SU-DHL-6 (cell line): ENCODE measurements around the gene IFNGR2.

Source experiments
- H2AFZ ChIP-seq: fragments of 200-600 bp; sonication (generic); 2 replicates; pipeline ENCODE4 v1.6.1; 2014; ENCODE audit warnings: low read depth, mild to moderate bottlenecking, moderate library complexity, mixed read lengths, antibody characterized with exemption, low read length; ENCODE audit not compliant: severe bottlenecking
- H3F3A ChIP-seq: fragments of 200-600 bp; shearing (Covaris generic); 2 replicates; pipeline ENCODE4 v1.6.0; 2016; ENCODE audit warnings: antibody characterized with exemption, mild to moderate bottlenecking; ENCODE audit not compliant: insufficient read depth
- H3K27ac ChIP-seq: fragments of 200-600 bp; sonication (generic); 2 replicates; pipeline ENCODE4 v1.5.1; 2016; ENCODE audit warnings: low read depth, mild to moderate bottlenecking, low read length, moderate library complexity, mixed read lengths
- H3K27me3 ChIP-seq: fragments of 200-600 bp; sonication (generic), shearing (Covaris generic); 2 replicates; pipeline ENCODE4 v1.6.0; 2014; ENCODE audit warnings: mild to moderate bottlenecking, low read length
- H3K36me3 ChIP-seq: fragments of 200-600 bp; sonication (generic); 2 replicates; pipeline ENCODE4 v1.6.1; 2014; ENCODE audit warnings: mild to moderate bottlenecking, low read length, mixed read lengths
- H3K4me2 ChIP-seq: fragments of 300-600, 200-600 bp; shearing (Covaris generic), sonication (generic); 2 replicates; pipeline ENCODE4 v1.6.0; 2014; ENCODE audit warnings: low read length, low read depth, mild to moderate bottlenecking; ENCODE audit not compliant: poor library complexity, severe bottlenecking
- H3K4me3 ChIP-seq: fragments of 200-600 bp; sonication (generic); 2 replicates; pipeline ENCODE4 v1.5.1; 2014; ENCODE audit warnings: antibody characterized with exemption, low read length, mild to moderate bottlenecking, mixed read lengths; ENCODE audit not compliant: insufficient read depth, poor library complexity, severe bottlenecking
- H3K79me2 ChIP-seq: fragments of 200-600 bp; sonication (generic); 2 replicates; pipeline ENCODE4 v1.6.1; 2014; ENCODE audit warnings: mild to moderate bottlenecking, low read length, moderate library complexity; ENCODE audit not compliant: insufficient read depth
- H3K9ac ChIP-seq: fragments of 200-600 bp; sonication (generic); 2 replicates; pipeline ENCODE4 v1.7.0; 2014; ENCODE audit warnings: mild to moderate bottlenecking, low read length
- H3K9me2 ChIP-seq: fragments of 200-600 bp; sonication (generic); replicated peaks from 2 replicates; pipeline ENCODE4 v1.6.1; 2014; ENCODE audit warnings: low read length; ENCODE audit not compliant: insufficient read depth
- H3K9me3 ChIP-seq: fragments of 200-600 bp; sonication (generic); 2 replicates; pipeline ENCODE4 v1.6.1; 2014; ENCODE audit warnings: low read length, mixed read lengths; ENCODE audit not compliant: insufficient read depth
- H4K20me1 ChIP-seq: fragments of 200-600 bp; sonication (generic); 2 replicates; pipeline ENCODE4 v1.6.1; 2014; ENCODE audit warnings: low read depth, mild to moderate bottlenecking, antibody characterized with exemption, low read length, moderate library complexity, mixed read lengths
- CTCF ChIP-seq: fragments of 200-600 bp; sonication (generic); IDR thresholded peaks from one replicate; pipeline ENCODE4 v1.5.1; 2017; ENCODE audit warnings: antibody characterized with exemption, mild to moderate bottlenecking, low read length, moderate library complexity; ENCODE audit not compliant: insufficient read depth, poor library complexity, severe bottlenecking
- EZH2phosphoT487 ChIP-seq: fragments of 200-600 bp; sonication (generic), shearing (Covaris generic); conservative IDR thresholded peaks from 2 replicates; pipeline ENCODE4 v1.6.1; 2018; ENCODE audit warnings: mild to moderate bottlenecking, antibody characterized with exemption, low read length, moderate library complexity, mixed read lengths

IFNGR2 gene

GRCh38 chr21:33470701-33471100 is 67.5 kb downstream of the IFNGR2 start:
- Histone ChIP-seq H3K9me3 (no peaks in the 10 kb centered on the region), H2AFZ (no peak overlapping the region), H3F3A (0 out of 2 replicates have a peak, but pooled peaks cover 4% of the 10 kb centered on the region), H3K27ac (no peak overlapping the region), H3K36me3 (peaks cover 9% of the 10 kb centered on the region; the same call in 1 of the 2 replicates), H3K9ac (no peak overlapping the region), H4K20me1 (no peaks in the 10 kb centered on the region; the same call in 1 of the 2 replicates), H3K27me3 (no peaks in the 10 kb centered on the region), H3K79me2 (peaks cover 47% of the 10 kb centered on the region), H3K4me3 (no peak overlapping the region), H3K4me2 (no peak overlapping the region), H3K9me2 (no peaks in the 10 kb centered on the region)
- no peak for TF ChIP-seq CTCF
- no peak for TF ChIP-seq EZH2phosphoT487

- H3K9ac ChIP-seq: no peak overlapping the region
- H3F3A ChIP-seq: 0 out of 2 replicates have a peak, but pooled peaks cover 2% of the 10 kb centered on the region
- peaks cover 66% of the 10 kb centered on the region for H3K79me2 ChIP-seq
- no peaks in the 10 kb centered on the region for H3K9me3 ChIP-seq
- H3K27me3 ChIP-seq: no peaks in the 10 kb centered on the region
- 0 out of 2 replicates have a peak, but pooled peaks cover 3% of the 10 kb centered on the region for H3K36me3 ChIP-seq
- H4K20me1 ChIP-seq: no peaks in the 10 kb centered on the region
- TF ChIP-seq CTCF (no peak), EZH2phosphoT487 (no peak)
- H3K9me2 ChIP-seq: no peaks in the 10 kb centered on the region
- no peak overlapping the region for H3K27ac ChIP-seq
- no peak overlapping the region for H3K4me3 ChIP-seq
- no peak overlapping the region for H2AFZ ChIP-seq
- no peak overlapping the region for H3K4me2 ChIP-seq
Observed at GRCh38 chr21:33473344-33473743, 70.1 kb downstream of the IFNGR2 start.

- Histone ChIP-seq H3K9me2 (no peaks in the 10 kb centered on the region), H3K27me3 (no peaks in the 10 kb centered on the region), H3K9ac (no peak overlapping the region), H2AFZ (no peak overlapping the region), H3K79me2 (peaks cover 54% of the 10 kb centered on the region), H3K9me3 (no peaks in the 10 kb centered on the region), H4K20me1 (no peaks in the 10 kb centered on the region), H3K4me2 (no peak overlapping the region), H3K4me3 (no peak overlapping the region), H3K27ac (no peak overlapping the region), H3F3A (0 out of 2 replicates have a peak, but pooled peaks cover 5% of the 10 kb centered on the region), H3K36me3 (0 out of 2 replicates have a peak, but pooled peaks cover 3% of the 10 kb centered on the region)
- no peak for TF ChIP-seq EZH2phosphoT487
- no peak for TF ChIP-seq CTCF
Observed at GRCh38 chr21:33477066-33477465, 73.9 kb downstream of the IFNGR2 start.

- 0 out of 2 replicates have a peak, but pooled peaks cover 3% of the 10 kb centered on the region for H3K36me3 ChIP-seq
- no peak for TF ChIP-seq EZH2phosphoT487
- TF ChIP-seq CTCF: no peak
- 0 out of 2 replicates have a peak, but pooled peaks cover 5% of the 10 kb centered on the region for H3F3A ChIP-seq
- H3K9me2 ChIP-seq: no peaks in the 10 kb centered on the region
- H3K4me2 ChIP-seq: peak overlapping the region; percentile 95
- H2AFZ ChIP-seq: peak overlapping the region; percentile 69
- H3K4me3 ChIP-seq: peak overlapping the region; percentile 73
- H3K9ac ChIP-seq: peak overlapping the region; percentile 81
- peak overlapping the region; percentile 72; the same call in 1 of the 2 replicates for H3K27ac ChIP-seq
- H3K9me3 ChIP-seq: no peaks in the 10 kb centered on the region
- H3K79me2 ChIP-seq: peaks cover 44% of the 10 kb centered on the region
- H4K20me1 ChIP-seq: no peaks in the 10 kb centered on the region
- H3K27me3 ChIP-seq: no peaks in the 10 kb centered on the region
Observed at GRCh38 chr21:33478182-33478581, 75.0 kb downstream of the IFNGR2 start.
